Measurements from ENCODE around the gene SOSTDC1. TPM values are rescaled to one million over a fixed set of nuclear protein-coding genes. Genes with fewer than 3 reads are reported as not detected.

Gene SOSTDC1
- total RNA-seq, 1 donor from 2014 or later, result 0.85 TPM

Other genes with a start within 250 kb of the SOSTDC1 start
- 8.3 TPM for gene CRPPA, start 44.2 kb downstream of the SOSTDC1 start, total RNA-seq
- not detected for gene LRRC72, start 61.1 kb upstream of the SOSTDC1 start, total RNA-seq
- gene ANKMY2, start 180.0 kb upstream of the SOSTDC1 start, total RNA-seq, result 28.9 TPM
- gene BZW2, start 180.4 kb upstream of the SOSTDC1 start, total RNA-seq, result 308 TPM